Endometrial microvascular endothelial cells (primary cell): Measurements from ENCODE around the gene FAM25A. TPM values are rescaled to one million over a fixed set of nuclear protein-coding genes. Genes with fewer than 3 reads are reported as not detected.
"Not testable (repeated sequence)": the region's sequence is repeated elsewhere in the genome, so short reads cannot be mapped to it uniquely, and the experiment has no call there.

ENCODE experiments used
- in situ Hi-C: cut with HindIII; loops from 2 replicates; pipeline ENCODE4 v1.10.0; 2017; ENCODE audit warnings: low sequenced_read_pairs, low pct_unique_long_range_greater_than_20kb; ENCODE audit errors: inconsistent ontology term
- total RNA-seq: library from RNA; depleted of rRNA; stranded (reverse); fragments of >200 nt; gene quantifications from one replicate; pipeline ENCODE4 v1.2.3, GENCODE V29; 2015; ENCODE audit errors: inconsistent ontology term

Gene FAM25A
- total RNA-seq, 1 donor from 2014 or later = not detected

DNA sequence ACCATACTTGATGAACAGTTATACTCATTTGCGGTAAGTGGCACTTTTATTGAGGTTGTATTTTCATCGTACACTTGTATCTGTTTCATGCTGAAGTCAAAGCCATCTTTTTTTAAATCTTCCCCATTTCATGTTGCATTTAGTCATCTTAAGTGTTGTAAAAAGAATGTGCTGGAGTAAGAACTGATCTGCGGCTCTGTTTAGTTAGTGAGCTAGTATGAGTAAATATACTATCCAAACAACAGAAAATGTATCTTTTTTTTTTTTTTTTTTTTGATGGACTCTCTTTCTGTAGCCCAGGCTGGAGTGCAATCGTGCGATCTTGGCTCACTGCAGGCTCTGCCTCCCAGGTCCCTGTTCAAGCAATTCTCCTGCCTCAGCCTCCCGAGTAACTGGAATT is 12.4 kb upstream of the FAM25A start:
- in situ Hi-C loops = not testable (repeated sequence)

DNA sequence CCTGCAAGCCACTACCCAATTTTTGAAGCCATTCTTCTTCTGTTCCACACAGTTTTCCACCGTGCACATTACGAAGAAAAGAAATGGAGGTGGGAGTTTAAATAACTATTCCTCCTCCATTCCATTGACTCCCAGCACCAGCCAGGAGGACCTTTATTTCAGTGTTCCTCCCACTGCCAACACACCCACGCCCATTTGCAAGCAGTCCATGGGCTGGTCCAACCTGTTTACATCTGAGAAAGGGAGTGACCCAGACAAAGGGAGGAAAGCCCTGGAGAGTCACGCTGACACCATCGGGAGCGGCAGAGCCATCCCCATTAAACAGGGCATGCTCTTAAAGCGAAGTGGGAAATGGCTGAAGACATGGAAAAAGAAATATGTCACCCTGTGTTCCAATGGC is 11.8 kb upstream of the FAM25A start:
- in situ Hi-C loops = not testable (repeated sequence)

DNA sequence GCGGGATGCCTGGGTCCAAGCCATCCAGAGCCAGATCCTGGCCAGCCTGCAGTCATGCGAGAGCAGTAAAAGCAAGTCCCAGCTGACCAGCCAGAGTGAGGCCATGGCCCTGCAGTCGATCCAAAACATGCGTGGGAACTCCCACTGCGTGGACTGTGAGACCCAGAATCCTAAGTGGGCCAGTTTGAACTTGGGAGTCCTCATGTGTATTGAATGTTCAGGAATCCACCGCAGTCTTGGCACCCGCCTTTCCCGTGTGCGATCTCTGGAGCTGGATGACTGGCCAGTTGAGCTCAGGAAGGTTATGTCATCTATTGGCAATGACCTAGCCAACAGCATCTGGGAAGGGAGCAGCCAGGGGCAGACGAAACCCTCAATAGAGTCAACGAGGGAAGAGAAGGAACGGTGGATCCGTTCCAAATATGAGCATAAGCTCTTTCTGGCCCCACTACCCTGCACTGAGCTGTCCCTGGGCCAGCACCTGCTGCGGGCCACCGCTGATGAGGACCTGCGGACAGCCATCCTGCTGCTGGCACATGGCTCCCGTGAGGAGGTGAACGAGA is 10.9 kb upstream of the FAM25A start:
- in situ Hi-C loops = not testable (repeated sequence)

DNA sequence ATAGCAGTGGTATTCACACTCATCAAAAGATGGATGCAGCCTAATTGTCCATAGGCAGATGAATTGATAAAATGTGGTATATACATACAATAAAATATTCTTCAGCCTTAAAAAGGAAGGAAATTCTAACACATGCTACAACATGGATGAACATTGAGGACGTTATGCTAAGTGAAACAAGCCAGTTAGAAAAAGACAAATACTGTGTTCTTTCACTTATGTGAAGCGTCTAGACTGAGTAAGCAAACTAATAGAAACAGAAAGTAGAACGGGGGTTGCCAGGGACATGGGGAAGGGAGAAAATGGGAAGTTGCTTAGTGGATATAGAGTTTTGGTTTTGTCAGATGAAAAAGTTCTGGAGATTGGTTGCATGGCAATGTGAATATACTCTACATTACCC is 6.6 kb upstream of the FAM25A start:
- in situ Hi-C loops = not testable (repeated sequence)

DNA sequence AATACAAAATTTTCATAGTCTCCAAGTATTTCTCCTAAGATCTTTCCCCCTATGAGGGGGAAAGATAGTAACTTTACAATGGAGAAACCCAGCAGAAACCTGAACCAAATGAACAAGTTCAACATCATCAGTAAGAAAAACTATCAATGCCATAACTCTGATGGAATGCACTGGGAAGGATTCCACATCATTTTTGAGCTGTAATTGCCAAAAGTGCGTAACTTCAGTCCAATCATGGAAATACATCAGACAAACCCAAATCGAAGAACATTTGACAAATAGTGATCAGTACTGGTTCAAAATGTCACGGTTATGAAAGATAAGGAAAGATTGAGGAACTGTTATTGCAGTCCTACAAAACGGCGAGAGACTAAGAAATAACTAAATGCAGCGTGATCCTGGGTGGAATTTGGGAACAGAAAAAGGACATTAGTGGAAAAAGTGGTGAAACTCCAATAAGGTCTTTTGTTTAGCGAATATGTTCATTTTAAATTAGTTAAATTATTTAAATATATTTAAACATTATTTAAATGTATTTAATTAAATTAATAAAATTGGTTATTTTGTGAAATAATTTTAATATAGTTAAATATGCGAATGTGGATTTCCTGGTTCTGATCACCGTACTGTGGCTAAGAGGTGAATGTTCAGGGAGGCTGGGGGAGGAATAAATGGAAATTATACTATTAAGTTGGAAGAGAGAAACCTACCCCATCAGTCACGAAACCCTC is 4.9 kb upstream of the FAM25A start:
- in situ Hi-C loops = not testable (repeated sequence)

DNA sequence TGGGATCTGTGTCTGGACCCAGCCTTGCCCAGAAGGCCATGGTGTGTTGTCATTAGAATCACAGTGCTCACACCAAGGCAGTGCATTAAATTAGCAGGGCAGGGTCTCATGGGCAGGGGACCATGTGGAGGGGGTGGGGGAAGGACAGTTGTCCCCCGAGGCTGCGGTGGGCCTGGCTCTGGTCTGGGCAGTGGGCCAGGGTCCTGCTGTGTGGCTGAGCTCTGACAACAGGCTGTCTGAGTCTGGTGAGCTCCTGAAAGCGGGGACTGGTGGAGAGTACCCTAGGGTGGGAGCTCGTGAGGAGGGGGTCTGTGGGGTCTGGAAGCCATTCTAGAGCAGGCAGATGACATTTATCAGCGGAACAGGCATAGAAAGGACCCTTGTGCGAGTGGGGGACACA is 2.0 kb upstream of the FAM25A start:
- in situ Hi-C loops = not testable (repeated sequence)

DNA sequence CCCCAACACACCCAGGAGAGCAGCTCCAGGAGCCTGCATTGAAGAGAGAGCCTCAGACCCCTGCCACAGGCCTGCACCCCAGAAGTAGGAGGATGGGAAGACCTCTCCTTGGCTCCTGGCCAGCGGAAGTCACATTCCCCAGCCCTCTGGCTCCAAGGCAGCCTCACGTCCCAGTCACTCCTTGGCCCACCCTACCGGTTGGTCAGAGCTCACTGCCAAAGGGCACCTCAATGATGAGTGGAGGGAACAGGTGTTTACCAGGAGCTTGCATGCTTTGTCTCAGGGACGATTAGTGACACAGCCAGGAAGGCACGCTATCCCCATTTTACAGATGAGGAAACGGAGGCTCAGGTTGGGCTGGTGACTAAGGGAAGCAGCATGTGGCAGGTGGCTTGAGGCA is 1.0 kb upstream of the FAM25A start:
- in situ Hi-C loops = not testable (repeated sequence)

DNA sequence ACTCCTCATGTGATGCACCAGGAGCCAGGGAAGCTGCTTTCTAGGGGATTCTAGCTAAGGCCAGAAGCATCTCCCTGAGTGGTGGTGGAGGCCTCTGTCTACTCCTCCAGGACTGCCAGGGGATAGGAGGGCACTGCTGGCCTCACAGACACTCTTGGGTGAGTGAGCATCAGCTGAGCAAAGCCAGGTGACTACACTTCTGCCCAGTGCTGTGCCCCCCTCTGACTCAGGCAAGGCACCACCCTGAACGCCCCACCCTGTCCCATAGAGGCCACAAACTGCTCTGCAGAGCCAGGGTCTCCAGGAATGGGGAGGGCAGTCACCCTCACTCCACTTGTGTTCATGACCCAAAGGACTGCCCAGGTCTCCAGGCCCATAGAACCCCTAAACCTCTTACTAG is 590 bp upstream of the FAM25A start:
- in situ Hi-C loops = not testable (repeated sequence)

DNA sequence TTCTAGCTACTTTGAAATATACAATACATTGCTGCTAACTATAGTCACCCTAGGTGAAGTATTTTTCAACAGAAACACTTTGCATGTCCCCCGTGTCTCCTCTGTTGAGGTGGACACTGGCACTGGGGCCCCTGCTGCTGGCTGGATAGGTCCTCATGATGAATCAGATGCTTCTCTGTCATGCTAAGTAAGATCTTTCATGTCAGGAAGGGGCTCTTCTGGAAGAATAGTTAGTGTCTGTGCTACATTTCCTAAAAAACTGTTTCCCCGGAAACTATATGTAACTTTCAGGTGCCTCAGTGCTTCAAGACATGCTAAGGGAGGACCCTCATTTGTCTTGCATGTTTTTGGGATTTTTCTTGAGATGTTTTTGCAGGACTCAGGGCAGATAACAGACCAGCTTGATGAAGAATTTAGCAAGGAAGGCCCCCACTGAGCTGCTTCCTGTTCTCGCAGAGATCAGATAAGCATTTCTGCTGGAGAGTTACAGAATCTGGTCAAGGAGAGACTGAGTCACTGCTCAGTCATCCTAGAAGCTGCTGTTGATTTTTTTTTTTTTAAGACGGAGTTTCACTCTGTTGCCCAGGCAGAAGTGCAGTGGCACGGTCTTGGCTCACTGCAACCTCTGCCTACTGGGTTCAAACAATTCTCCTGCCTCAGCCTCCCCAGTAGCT is 5.3 kb downstream of the FAM25A start:
- in situ Hi-C loops = not testable (repeated sequence)

DNA sequence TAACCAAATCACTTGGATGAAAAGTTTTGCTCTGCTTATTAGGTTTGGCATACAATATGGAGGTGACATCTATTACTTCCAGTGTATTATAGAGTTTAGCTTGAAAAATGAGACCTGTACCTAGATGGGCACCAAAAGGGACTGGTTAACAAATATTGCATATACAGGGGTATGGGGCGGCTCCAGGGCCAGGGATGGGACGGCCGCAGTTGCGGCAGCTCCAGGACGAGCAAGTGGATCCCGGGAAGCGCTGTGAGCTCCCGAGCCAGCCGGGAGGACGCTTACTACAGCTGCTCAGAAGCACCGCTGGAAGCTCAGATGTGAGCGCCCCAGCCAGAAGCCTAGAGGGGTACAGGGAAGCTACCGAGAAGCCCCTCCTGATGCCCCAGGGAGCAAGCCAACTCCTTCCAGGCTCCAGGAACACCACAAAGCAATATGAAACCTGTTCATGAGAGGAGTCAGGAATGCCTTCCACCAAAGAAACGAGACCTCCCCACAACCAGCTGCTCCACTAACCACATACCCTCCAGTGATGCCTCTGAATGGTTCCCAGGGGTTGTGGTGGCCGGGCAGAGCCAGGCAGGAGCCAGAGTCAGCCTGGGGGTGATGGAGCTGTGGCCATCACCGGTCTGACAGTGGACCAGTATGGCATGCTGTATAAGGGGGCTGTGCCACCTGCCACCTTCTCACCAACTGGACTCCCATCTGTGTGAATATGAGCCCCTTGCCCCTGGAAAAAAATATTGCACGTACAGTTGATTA is 6.8 kb downstream of the FAM25A start:
- in situ Hi-C loops = not testable (repeated sequence)

DNA sequence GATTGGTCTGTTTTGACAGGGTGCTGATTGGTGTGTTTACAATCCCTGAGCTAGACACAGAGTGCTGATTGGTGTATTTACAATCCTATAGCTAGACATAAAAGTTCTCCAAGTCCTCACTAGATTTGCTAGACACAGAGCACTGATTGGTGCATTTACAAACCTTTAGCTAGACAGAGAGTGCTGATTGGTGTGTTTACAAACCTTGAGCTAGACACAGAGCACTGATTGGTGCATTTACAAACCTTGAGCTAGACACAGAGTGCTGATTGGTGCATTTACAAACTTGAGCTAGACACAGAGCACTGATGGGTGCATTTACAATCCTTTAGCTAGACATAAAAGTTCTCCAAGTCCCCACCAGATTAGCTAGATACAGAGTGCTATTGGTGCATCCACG is 10.3 kb downstream of the FAM25A start:
- in situ Hi-C loops = not testable (repeated sequence)

DNA sequence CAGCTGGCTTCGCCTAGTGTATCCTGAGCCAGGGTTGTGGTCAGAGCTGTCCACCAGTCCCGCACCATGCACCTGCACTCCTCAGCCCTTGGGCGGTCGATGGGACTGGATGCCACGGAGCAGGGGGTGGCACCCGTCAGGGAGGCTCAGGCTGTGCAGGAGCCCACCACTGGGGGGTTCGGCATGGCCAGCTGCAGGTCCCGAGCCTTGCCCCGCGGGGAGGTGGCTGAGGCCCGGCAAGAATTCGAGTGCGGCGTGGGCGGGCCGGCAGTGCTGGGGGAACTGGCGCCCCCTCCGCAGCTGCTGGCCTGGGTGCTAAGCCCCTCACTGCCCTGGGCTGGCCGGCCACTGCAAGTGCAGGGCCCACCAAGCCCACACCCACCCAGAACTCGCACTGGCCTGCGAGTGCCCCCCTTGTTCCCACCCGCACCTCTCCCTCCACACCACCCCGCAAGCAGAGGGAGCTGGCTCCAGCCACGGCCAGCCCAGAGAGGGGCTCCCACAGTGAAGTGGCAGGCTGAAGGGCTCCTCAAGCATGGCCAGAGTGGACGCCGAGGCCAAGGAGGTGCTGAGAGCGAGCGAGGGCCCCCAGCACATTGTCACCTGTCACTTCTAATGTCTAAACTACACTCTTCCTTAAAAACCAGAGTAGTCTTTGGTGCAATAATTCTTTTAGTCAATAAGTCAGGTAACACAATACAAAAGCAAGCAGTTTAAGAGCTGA is 11.0 kb downstream of the FAM25A start:
- in situ Hi-C loops = no loop called here

DNA sequence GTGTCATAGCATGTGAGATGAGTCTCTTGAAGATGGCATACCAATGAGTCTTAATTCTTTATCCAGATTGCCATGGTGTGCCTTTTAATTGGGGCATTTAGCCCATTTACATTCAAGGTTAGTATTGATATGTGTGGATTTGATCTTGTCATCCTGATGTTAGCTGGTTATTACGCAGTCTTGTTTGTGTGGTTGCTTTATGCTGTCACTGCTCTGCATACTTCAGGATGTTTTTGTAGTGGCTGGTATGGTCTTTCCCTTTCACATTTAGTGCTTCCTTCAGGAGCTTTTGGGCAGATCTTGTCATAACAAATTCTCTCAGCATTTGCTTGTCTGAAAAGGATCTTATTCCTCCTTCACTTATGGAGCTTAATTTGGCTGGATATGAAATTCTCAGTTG is 16.5 kb downstream of the FAM25A start:
- in situ Hi-C loops = no loop called here

DNA sequence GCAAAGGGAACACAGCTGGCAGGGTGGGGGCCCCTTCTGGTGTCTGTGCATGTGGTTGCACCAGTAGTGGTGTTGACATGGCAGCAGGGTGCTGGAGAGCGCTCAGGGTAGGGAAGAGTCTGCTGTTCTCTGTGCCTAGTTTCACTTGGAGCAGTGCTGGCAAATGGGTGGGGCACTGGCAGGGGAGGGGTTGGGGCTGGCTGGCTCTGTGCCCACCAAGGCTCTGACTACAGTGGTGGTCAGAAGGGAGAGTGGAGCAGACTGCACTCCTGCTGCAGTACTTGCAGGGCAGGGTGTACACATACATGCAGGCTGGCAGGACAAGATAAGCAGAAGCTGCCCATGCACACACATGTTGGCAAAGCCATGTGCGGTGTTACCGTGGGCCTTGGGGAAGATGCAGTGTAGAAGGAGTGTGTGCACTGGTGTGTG is 18.2 kb downstream of the FAM25A start:
- in situ Hi-C loops = no loop called here

DNA sequence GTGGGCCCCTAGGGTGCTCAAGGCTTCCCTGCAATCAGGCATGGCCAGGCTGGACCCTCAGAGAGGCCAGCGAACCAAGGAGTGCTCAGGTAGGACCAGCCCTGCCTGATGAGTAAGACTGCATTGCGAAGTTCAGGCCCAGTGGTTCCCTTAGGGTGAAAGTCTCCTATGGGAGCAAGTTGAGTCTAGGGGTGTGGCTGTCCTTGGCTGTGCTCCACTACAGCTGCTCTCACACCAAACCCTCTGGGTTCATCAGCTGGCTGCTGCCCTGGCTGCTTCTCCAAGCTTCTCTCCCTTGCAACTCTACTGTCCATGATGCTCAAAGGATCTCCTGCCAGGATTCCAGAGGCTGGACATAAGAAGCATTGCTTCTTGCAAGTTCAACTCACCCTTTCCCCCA is 18.7 kb downstream of the FAM25A start:
- in situ Hi-C loops = no loop called here

DNA sequence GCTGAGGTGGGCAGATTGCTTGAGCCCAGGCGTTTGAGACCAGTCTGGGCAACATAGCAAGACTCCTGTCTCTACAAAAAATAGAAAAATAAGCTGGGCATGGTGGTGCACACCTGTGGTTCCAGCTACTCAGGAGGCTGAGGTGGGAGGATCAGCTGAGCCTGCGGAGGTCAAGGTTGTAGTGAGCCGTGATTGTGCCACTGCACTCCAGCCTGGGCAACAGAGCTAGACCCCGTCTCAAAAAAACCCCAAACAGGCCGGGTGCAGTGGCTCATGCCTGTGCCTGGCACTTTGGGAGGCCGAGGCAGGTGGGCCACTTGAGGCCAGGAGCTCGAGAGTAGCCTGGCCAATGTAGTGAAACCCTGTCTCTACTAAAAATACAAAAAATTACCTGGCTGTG is 23.5 kb downstream of the FAM25A start:
- in situ Hi-C loops = not testable (repeated sequence)

DNA sequence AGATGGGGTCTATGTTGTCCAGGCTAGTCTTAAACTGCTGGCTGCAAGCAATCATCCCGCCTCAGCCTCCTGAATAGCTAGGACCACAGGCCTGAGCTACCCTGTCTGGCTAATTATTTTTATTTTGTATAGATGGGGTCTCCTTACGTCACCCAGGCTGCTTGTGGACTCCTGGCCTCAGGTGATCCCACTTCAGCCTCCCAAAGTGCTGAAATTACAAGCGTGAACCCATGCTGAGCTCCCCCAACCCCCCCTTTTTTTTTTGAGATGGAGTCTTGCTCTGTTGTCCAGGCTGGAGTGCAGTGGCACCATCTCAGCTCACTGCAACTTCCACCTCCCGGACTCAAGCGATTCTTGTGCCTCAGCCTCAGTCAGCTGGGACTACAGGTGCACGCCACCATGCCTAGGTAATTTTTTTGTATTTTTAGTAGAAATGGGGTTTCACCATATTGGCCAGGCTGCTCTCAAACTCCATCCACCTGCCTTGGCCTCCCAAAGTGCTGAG is 25.4 kb downstream of the FAM25A start:
- in situ Hi-C loops = no loop called here

DNA sequence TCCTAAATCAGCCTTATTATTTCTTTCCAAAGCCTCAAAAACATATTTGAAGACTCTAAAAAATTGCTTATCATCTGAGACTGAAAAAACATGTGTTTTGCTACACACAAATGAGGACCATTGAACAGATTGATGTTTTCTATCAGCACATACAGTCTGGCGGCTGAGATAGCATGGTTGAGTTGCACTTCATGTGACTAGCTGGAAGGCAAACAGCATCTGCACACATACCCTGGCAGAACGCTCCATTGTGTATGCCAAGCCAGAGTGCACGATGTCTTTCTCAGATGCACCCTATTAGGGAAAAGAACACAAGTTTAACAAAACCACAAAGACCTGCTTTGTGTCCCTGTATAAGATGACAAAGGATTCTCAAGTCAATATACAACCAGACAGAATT is 33.0 kb downstream of the FAM25A start:
- in situ Hi-C loops = no loop called here
